NCI-H1092 treated with DMSO at 0.1 percent for 48 hours (cell line): ENCODE results near the gene ANAPC15.
"Not testable (repeated sequence)": the region's sequence is repeated elsewhere in the genome, so short reads cannot be mapped to it uniquely, and the experiment has no call there.

Source experiments
- DNase-seq: peaks from one replicate; lab custom pipeline; 2025; lab: John Stamatoyannopoulos, UW

ANAPC15 gene

DNA sequence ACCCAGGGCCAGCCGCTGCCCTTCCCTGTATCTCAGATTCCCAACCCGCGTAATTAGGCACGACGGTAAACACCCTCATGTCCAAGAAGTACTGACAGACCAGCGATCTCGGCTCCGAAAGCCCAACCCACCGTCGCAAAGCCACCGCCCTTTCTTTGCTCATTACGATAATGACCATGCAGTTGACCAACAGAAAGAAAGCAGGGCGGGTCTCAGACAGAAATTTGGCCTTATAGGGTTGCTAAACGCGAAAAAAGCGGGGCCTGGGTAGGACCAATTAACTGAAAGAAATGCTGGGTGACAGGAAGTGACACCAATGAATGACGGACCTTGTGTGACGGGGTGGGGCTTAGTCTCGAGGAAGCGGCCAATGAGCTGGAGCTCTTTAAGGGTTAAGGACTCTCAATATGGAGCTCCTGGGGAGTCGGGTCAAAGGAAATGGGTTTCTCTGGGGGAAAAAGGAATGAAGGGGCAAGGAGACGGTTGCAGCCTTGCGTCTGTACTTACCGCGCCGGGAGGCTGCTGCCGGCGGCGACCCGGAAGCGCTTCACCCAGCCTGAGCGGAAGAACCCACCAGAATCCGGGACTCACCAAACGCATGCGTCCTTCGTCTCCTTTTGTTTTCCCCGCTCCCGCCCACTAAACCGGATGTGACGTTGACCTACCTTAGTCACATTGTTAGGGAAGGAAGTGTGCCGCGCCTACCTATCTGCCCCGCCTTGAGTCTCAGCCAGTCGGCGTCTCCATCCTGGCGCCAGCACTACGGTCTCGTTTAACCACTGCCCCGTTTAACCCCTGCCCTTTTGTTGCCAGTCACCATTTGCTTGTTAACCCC is at the start of gene ANAPC15:
ANAPC15 (minus strand) TSS at position 553 of the 835 bp plus-strand sequence. CDS start 1,419 bp downstream, outside the sequence.
- peak; percentile 100 for DNase-seq

DNA sequence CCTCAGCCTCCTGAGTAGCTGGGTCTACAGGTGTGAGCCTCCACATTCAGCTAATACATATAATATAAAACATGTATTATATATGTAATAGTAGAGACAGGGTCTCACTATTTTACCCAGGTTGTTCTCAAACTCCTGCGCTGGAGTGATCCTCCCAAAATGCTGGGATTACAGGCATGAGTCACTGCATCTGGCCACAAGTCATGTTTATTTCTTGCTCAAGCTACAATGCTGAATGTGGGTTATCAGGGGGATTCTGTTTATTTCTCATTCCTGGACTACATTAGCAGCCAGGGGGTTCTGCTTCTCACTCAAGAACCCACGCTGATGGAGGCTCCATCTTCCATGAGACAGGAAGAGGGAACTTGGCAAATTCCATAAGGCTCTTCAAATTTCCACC is 47.8 kb upstream of the ANAPC15 start:
- no peak for DNase-seq

DNA sequence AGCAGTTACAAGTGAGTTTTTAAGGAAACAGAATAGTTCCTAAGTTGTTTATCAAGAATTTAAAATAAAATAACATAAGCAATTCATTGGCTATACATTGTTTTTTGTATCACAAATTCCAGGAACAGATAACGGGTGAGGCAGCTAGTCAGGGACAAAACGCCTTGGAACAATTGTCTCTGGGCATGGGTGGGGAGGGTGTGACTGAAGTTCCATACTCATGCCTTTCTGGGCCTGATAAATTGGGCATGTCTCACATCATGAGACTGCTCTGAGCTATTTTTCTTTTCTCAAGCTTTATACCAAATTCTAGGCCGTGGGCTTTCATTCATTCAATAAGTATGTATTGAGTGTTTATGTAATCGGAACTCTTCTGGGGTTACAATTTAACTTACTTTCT is 44.6 kb upstream of the ANAPC15 start:
- no peak for DNase-seq

DNA sequence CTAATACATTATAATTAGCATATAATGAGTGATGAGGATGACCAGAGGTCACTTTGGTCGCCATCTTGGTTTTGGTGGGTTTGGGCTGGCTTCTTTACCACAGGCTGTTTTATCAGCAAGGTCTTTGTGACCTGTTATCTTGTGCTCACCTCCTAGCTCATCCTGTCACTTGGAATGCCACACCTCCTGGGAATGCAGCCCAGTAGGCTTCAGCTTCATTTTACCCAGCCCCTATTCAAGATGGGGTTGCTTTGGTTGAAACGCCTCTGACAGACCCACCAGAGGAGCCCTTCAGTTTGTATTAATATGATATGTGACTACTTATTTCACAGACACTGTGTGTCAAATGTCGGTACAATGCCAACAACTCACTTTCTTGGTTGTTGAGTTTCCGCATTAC is 43.3 kb upstream of the ANAPC15 start:
- DNase-seq, result no peak

DNA sequence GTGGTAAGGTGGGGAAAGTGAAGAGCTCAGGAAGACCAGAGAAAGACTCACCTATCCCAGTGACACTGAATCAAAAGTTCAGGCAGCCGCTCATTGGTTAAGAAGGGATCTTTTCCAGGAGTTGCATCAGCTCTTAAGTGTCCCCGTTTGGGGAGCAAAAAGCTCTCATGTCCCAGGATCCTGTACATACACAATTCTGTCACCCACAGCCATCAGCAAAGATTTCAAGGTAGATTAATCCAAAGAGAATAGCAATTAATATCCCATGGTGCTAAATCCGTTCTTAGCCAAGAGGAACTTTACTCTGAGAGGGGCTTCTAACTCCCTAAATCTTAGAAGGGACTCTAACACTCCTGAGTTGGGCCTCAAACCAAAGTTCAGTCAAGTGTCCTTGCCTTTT is 42.3 kb upstream of the ANAPC15 start:
- no peak for DNase-seq

DNA sequence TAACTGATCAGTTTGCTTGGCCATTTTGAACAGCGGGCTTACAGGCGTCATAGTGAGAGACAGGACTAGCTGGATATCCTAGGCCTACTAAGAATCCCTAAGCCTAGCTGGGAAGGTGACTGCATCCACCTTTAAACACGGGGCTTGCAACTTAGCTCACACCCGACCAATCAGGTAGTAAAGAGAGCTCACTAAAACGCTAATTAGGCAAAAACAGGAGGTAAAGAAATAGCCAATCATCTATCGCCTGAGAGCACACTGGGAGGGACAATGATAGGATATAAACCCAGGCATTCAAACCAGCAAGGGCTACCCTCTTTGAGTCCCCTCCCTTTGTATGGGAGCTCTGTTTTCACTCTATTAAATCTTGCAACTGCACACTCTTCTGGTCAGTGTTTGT is 41.4 kb upstream of the ANAPC15 start:
- DNase-seq, result not testable (repeated sequence)

DNA sequence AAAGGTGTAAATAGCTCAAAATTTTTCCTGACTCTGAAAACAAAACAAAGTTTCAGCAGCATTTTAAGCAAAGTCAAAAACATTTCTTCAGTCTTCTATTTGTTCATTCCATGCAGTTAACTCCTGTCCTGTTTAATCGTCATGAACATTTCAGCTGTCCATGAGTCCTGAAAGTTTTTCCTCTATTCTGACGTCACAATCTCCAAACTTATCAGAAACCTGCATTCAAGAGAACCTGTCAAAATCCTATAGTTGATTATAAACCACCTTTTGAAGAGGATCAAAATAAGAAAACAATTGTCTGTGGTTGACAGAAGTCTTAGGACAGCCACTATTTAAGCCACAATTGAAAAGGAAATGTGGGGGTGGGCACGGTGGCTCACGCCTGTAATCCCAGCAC is 38.4 kb upstream of the ANAPC15 start:
- DNase-seq, result no peak

DNA sequence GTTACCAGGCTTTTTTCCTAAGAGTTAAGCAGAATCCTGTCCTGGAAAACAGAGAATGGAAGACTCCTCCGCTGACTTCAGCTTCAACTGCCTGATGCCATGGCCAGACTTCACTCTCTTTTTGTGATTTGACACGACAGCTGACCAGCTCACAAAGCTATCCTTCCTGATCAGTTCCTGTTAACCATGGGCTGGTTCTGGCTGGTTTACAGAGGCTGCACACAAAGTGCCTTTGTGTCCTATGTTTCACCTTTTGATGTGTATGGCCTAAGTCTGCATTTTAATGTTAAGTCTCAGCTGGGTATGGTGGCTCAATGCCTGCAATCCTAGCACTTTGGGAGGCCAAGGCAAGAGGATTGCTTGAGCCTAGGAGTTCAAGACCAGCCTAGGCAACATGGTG is 34.1 kb upstream of the ANAPC15 start:
- no peak for DNase-seq

DNA sequence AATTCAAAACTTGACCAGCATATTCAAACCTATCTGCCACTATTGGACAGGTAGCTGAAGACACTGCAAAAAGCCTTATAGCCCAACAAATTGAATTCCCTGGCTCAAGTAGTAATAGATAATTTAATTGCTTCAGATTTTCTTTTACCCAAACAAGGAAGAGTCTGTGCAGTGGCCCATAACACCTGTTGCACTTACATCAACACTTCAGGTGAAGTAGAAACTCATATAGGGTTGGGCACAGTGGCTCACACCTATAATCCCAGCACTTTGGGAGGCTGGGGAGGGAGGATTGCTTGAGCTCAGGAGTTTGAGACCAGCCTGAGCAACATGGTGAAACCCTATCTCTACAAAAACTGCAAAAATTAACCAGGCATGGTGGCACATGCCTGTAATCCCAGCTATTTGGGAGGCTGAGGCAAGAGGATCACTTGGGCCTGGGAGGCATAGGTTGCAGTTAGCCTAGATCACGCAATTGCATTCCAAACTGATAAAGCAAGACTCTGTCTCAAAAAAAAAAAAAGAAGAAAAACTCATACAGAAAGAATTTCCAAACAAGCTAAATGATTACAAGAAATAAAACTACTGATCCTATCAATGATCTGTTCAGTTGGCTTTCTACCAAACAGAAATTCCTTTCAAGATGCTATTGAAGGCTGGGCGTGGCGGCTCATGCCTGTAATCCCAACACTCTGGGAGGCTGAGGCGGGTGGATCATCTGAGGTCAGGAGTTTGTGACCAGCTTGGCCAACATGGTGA is 32.5 kb upstream of the ANAPC15 start:
- DNase-seq, result no peak

DNA sequence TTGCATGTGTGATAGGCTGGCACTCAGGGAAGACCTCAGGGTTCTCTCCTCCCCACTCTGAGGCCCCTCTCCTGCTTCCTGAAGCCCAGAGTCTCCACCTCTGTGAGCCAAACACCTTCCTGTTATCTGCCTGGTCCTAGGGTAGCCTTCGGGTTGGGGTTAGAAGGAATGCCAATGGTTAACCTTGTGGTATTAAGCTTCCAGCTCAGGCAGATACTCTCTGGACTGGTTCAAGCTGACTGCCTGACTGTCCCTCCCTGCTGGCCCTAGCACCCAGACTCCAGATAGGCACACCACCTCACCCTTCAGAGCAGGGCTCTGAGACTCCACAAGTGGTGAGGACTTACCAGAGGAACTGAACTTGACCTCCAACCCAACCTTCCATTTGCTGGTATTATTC is 30.0 kb upstream of the ANAPC15 start:
- not testable (repeated sequence) for DNase-seq

DNA sequence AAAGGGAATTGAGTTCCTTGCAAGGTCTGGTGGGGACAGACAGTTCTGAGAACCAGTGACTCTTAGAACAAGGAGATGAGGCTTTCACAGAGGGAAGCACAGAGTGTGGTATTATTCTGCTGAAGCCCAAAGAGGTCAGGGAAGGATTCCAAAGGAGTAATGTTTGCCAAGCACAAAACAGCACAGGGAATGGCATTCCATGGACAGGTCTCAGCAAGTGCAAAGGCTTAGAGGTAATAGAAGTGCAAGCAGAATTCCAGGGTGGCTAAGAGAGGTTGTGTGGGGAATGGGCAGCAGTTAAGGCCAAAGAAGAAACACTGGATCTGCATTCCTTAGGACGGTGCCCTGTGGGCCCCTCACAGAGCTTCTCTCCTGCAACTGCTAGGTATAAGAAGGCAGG is 29.6 kb upstream of the ANAPC15 start:
- DNase-seq, result not testable (repeated sequence)

DNA sequence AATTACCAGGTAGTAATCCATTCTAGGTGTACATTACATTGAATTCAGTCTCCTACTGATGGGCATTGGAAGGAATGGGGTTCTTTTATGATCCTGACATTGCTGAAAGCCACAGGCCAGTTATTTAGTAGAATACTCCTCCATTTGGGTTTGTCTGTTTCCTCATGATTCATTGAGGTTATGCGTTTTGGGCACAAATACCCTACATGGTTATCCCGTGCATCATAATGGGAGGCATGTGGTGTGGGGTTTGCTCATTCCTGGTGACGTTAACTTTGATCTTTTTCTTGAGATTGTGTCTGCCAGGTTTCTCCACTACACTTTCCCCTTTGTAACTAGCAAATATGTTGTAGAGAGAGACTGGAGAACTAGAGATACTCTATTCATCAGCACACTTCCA is 28.6 kb upstream of the ANAPC15 start:
- DNase-seq, result no peak

DNA sequence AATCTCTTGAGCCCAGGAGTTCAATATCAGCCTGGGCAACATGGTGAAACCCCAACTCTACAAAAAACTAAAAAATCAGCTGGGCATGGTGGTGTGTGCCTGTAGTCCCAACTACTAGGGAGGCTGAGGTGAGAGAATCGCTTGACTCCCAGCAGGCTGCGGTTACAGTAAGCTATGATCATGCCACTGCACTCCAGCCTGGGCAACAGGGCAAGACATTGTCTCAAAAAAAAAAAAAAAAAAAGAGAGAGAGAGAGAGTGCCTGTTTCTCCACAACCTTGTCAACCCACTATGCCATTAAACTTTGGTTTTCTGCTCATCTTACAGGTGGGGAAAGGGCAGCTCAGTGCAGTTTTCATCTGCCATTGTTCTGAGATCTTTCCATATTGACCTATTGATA is 28.2 kb upstream of the ANAPC15 start:
- DNase-seq, result no peak

DNA sequence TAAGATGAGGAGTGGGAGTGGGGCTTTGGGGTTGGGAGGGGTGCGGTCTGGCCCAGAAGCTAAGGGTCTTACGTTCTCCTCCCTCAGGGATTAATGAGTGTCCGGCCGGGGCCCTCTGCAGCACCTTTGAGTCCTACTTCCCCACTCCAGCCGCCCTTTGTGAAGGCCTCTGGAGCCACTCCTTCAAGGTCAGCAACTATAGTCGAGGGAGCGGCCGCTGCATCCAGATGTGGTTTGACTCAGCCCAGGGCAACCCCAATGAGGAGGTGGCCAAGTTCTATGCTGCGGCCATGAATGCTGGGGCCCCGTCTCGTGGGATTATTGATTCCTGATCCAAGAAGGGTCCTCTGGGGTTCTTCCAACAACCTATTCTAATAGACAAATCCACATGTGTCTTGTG is 27.0 kb upstream of the ANAPC15 start:
- DNase-seq, result no peak

DNA sequence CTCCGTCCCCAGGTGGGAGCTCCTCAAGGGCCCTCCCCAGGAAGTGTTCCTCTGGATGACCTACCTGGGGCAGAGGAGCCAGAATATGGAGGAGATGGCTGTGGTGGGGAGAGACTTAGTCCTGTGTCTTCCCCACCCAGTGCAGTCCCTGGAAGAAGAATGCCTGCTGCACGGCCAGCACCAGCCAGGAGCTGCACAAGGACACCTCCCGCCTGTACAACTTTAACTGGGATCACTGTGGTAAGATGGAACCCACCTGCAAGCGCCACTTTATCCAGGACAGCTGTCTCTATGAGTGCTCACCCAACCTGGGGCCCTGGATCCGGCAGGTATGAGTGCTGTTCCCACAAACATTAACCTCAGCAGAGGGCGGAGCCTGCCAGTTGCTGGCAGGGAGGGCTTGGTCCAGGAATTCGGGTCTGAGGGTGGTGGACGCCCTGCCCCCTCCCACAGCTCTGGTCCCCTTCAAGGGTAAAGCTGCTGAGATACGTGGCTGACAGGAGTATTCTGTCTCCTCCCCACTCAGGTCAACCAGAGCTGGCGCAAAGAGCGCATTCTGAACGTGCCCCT is 26.4 kb upstream of the ANAPC15 start:
- no peak for DNase-seq

DNA sequence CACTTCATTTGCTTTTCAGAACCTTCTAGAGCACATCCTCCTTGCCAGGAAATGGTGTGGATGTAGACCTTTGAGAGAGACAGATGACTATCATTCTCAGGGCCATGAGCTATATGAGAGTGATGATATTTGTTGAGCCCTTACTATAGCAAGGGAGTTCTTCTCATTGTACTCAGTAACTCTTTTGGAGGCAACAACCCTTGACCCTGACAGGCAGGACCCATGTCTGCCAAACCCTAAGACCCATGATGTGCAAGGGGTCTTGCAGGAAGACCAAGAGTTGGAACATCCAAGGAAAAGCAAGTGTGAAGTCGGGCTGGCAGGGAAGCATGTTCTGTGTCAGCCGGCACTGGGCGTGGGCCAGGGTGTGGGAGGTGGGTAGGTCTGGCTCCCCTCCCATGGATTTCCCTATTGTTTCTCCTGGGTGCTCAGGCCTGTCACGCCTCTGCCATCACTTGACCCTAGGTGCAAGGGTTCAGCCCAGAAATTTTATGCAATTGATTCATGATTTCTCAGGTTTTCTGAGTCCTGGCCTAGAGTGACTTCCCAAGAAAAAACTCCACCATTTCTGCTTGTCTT is 24.3 kb upstream of the ANAPC15 start:
- DNase-seq, result no peak

DNA sequence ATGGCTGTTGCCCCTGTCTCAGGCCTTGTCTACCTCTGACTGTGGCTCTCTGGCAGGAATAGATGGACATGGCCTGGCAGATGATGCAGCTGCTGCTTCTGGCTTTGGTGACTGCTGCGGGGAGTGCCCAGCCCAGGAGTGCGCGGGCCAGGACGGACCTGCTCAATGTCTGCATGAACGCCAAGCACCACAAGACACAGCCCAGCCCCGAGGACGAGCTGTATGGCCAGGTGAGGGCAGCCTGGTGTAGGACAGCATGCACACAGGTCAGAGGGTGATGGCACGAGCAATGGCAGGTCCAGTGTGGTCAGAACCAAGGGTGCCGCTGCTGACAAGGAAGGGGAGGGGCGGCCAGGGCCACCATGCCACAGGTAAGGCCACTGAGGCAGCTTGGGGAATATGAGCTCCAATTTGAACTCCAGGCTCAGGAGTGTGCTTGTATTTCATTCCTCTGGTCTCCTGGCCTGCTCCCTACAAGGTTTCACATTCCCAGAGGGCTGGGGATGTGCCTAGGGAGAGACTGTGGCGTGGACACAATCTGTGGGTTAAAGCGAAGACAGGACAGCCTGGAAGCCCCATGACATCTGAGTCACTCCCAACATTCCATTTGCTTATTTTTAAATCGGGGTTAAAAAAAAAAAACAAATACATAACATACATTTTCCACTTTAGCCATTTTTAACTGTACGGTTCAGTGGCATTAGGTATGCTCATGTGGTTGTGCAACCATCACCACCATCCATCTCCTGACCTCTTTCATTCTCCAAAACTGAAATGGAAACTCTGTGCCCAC is 23.6 kb upstream of the ANAPC15 start:
- no peak for DNase-seq

DNA sequence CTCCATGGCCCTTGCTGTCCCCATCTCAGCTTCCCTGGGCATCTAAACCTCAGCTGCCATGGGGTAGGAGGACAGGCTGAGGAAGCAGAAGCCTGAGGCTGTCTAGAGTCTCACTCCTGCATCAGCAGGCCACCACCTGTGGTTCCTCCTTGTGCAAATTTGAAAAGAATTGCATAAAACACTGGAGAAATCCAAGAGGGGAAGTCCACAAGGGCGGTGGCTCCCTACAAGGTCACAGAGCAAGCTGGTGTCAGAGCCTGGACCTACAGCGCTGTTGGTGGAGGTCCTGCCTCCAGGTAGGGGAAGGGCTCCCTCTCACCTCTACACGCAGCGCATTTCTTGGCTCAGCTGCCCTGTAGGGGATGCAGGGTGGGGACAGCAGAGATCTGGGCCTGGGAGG is 23.0 kb upstream of the ANAPC15 start, which contains the start of gene FOLR3:
FOLR3 (plus strand) TSS at position 253 of the 400 bp plus-strand sequence. CDS start 228 bp downstream, outside the sequence.
- DNase-seq, result not testable (repeated sequence)

DNA sequence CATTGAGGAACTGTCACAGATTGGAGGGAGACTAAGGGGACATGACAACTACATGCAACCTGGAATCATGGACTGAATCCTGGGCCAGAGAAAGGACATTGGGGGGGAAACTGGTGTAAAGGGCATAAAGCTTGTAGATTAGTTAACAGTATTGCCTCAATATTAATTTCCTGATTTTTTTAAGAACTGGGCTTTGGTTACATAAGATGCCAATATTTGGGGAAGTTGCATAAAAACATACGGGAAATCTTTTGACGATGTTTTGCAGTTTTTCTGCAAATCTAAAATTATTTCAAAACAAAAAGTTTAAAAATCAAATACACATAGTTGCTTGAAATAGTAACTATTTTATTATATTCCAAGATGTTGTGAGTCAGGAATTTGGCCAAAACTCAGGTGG is 20.2 kb upstream of the ANAPC15 start:
- DNase-seq, result no peak

DNA sequence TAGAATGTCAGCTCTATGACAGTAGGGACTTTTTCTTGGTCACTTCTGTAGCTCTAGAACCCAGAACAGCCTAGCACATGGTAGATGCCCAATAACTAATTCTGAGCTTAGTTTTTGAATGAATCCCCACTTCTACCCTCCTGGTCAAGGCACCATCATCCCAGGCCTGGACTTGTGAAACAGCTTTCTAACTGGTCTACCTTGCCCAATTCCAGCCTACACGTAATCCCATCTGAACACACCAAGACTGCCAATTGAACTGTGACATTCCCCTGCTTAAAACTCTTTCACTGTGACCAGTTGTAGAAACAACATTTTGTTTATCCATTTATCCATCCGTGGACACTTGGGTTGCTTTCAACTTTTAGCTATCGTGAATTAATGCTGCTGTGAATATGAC is 16.9 kb upstream of the ANAPC15 start:
- no peak for DNase-seq

DNA sequence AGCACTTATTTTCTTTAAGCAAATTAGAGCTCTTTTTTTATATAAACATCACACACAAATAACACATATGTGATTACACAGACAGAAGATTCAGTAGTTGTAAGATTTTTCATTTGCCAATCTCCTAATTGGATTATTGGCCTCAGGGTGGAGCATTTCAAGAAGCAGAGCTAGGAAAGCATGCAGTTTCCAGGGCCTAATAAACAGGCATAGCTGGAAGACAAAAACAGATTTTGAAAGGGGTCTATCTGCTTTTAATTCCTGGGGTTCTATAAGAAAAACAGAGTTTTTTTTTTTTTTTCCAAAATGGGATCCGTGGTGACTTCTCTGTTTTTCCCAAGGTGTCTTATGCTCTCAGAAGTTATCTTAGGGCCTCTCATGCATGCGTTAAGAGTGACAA is 15.4 kb upstream of the ANAPC15 start:
- DNase-seq, result no peak

DNA sequence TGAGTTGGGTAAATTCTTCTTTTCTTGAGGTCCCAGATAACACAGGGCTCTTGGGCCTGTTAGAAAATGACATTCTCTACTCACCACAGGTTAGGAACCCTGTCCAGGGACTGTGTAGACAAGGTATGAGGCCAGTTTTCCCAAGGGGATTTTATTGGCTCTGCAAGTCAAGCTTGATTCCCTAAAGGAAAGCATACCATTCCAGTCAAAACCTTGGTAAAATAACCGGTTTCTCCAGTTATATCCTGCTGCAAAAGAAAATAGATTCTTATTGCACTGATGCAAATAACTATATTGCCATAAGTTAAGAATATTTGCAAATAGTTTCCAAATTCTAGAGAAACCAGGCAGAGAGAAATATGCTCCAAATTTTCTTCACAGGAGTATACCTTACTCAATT is 13.5 kb upstream of the ANAPC15 start:
- no peak for DNase-seq
